Measurements from ENCODE around the gene MYLK. TPM values are rescaled to one million over a fixed set of nuclear protein-coding genes. Genes with fewer than 3 reads are reported as not detected.

Gene MYLK
- total and polyA plus RNA-seq, 10 of the 15 experiments (the other 5 are each of a cell fraction or from before 2014, with no cell fraction given) = 0.04 to 1.6 (median 0.42) TPM; not detected in 1

GRCh38 chr3:123734527-123734902 is 149.6 kb downstream of the MYLK start:
- 53% methylated on average over 6 of the region's 6 CpGs for WGBS (ENCODE audit: insufficient coverage, insufficient replicate concordance, low lambda C conversion rate, missing lambda C conversion rate)
- no peak for DNase-seq (ENCODE audit: low read depth, low spot score)
- Histone ChIP-seq H3K9me3 (replicated peaks; ENCODE audit: control insufficient read depth, insufficient read depth, low read length) (no peaks in the 10 kb centered on the region), H2AFZ (ENCODE audit: control insufficient read depth, low read depth, low read length) (no peak overlapping the region), H3K27me3 (replicated peaks in 1 of 2; ENCODE audit: control insufficient read depth in 2 of 2, insufficient read depth in 2 of 2, low read length in 1 of 2) (no peaks in the 10 kb centered on the region), H3K36me3 (ENCODE audit: control insufficient read depth in 2 of 2, insufficient read depth in 2 of 2, low read length in 1 of 2) (no peaks in the 10 kb centered on the region), H4K20me1 (ENCODE audit: control insufficient read depth, insufficient read depth) (no peaks in the 10 kb centered on the region), H3K9ac (ENCODE audit: control insufficient read depth, insufficient read depth, low read length) (no peak overlapping the region), H3K4me1 (ENCODE audit: control insufficient read depth, insufficient read depth, low read length) (no peaks in the 10 kb centered on the region), H3K4me3 (no peak overlapping the region), H3K4me2 (ENCODE audit: control insufficient read depth, insufficient read depth) (no peak overlapping the region), H3K79me2 (ENCODE audit: control insufficient read depth, insufficient read depth, low read length) (no peaks in the 10 kb centered on the region), H3K27ac (ENCODE audit: control insufficient read depth, insufficient read depth) (no peak overlapping the region)
- intact Hi-C loops (cut with micrococcal nuclease; ENCODE audit: unreplicated experiment) = no loop called here
- in situ Hi-C loops (cut with MboI) = no loop called here
- POLR2A ChIA-PET = no interaction called here
- no peak for FAIRE-seq
- RAD21 ChIA-PET (ENCODE audit: unreplicated experiment) = no interaction called here
- no TSS peak for BruUV-seq (replicated peaks)
- no peak for TF ChIP-seq POU2F2 (IDR thresholded peaks at IDR 0.05; ENCODE audit: borderline replicate concordance, low read depth, low read length)
- TF ChIP-seq ZNF274 (IDR thresholded peaks at IDR 0.05; ENCODE audit: insufficient read depth, insufficient read length) = no peak
- no peak for TF ChIP-seq ZNF207 (IDR thresholded peaks at IDR 0.05; ENCODE audit: borderline replicate concordance)
- no peak for TF ChIP-seq CREB1 (IDR thresholded peaks at IDR 0.05; ENCODE audit: low read depth)
- no peak for TF ChIP-seq TCF3 (IDR thresholded peaks at IDR 0.05; ENCODE audit: borderline replicate concordance, insufficient read depth, low read depth, low read length)
- SMC1A ChIA-PET (ENCODE audit: uncharacterized antibody, unreplicated experiment) = no interaction called here
- CTCF ChIA-PET = interaction anchor here (1.8 kb wide), 1 partner anchor 11 kb away, joined by 5 read pairs; no protein-coding TSS in a partner anchor
- ATAC-seq = no peak

GRCh38 chr3:123733805-123734526 is 150.2 kb downstream of the MYLK start:
- CTCF ChIA-PET = interaction anchor here (1.1 to 1.8 kb wide), 3 partner anchors 10 to 24 kb away, joined by 3 to 7 read pairs (median 5); no protein-coding TSS in a partner anchor
- TF ChIP-seq HSF1 (IDR thresholded peaks at IDR 0.05; ENCODE audit: low read depth, low read length) (no peak), BCLAF1 (IDR thresholded peaks at IDR 0.05) (no peak), RELB (IDR thresholded peaks at IDR 0.05; ENCODE audit: low read depth) (no peak), WRNIP1 (IDR thresholded peaks at IDR 0.05; ENCODE audit: borderline replicate concordance, low read depth, low read length) (no peak), NFYB (IDR thresholded peaks at IDR 0.05; ENCODE audit: insufficient read depth, low read depth, low read length) (no peak), SRF (IDR thresholded peaks at IDR 0.05; ENCODE audit: low read depth in 2 of 2, low read length in 2 of 2) (no peak)

More at GRCh38 chr3:123733805-123734526, 150.2 kb downstream of the MYLK start:
- H2AFZ ChIP-seq (ENCODE audit: control insufficient read depth, low read depth, low read length) = no peak overlapping the region
- intact Hi-C loops (cut with micrococcal nuclease; ENCODE audit: unreplicated experiment) (no loop called here), in situ Hi-C loops (cut with MboI) (no loop called here)
- ChIA-PET SMC1A (ENCODE audit: uncharacterized antibody, unreplicated experiment) (no interaction called here), POLR2A (no interaction called here), RAD21 (ENCODE audit: unreplicated experiment) (no interaction called here)
- H3K9me3 ChIP-seq (replicated peaks; ENCODE audit: control insufficient read depth, insufficient read depth, low read length) = no peaks in the 10 kb centered on the region
- DNase-seq (ENCODE audit: low read depth, low spot score) = no peak
- no peaks in the 10 kb centered on the region for H3K4me1 ChIP-seq (ENCODE audit: control insufficient read depth, insufficient read depth, low read length)
- no peak for FAIRE-seq
- H3K4me3 ChIP-seq = no peak overlapping the region
- no TSS peak for BruUV-seq (replicated peaks)
- WGBS (ENCODE audit: insufficient coverage, insufficient replicate concordance, low lambda C conversion rate, missing lambda C conversion rate) = 49% methylated on average over 13 of the region's 13 CpGs
- H3K27me3 ChIP-seq (replicated peaks in 1 of 2; ENCODE audit: control insufficient read depth in 2 of 2, insufficient read depth in 2 of 2, low read length in 1 of 2) = no peaks in the 10 kb centered on the region
- no peaks in the 10 kb centered on the region for H4K20me1 ChIP-seq (ENCODE audit: control insufficient read depth, insufficient read depth)
- no peaks in the 10 kb centered on the region for H3K36me3 ChIP-seq (ENCODE audit: control insufficient read depth in 2 of 2, insufficient read depth in 2 of 2, low read length in 1 of 2)
- no peak overlapping the region for H3K4me2 ChIP-seq (ENCODE audit: control insufficient read depth, insufficient read depth)
- ATAC-seq = no peak
- H3K27ac ChIP-seq (ENCODE audit: control insufficient read depth, insufficient read depth) = no peak overlapping the region
- H3K79me2 ChIP-seq (ENCODE audit: control insufficient read depth, insufficient read depth, low read length) = no peaks in the 10 kb centered on the region
- H3K9ac ChIP-seq (ENCODE audit: control insufficient read depth, insufficient read depth, low read length) = no peak overlapping the region
